ENCODE data around the gene MUC21.
"Not testable (repeated sequence)": the region's sequence is repeated elsewhere in the genome, so short reads cannot be mapped to it uniquely, and the experiment has no call there.

Gene MUC21

GRCh38 chr6:30970946-30971345, 12.6 kb upstream of the MUC21 start:
- no peak for DNase-seq

DNA sequence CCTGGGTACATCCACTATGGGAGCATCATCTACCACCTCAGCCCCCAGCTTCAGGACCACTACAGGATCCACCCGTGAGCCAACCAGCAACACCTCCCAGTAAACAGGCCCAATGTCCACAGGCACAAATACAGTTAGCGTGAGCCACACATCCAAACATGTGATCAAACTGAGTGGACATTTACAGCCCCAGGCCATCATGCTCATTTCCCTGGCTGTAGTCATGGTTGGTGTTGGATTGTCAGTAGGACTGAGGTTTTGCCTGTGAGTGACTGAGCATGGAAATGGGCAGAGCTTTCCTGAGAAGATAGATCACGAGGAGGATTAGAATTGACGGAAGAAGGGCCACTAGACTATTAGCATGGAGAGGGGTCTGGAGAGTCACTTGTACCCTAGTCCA, 10.7 kb upstream of the MUC21 start:
- no peak for DNase-seq

GRCh38 chr6:30974490-30975252, 8.8 kb upstream of the MUC21 start:
- DNase-seq: no peak

DNA sequence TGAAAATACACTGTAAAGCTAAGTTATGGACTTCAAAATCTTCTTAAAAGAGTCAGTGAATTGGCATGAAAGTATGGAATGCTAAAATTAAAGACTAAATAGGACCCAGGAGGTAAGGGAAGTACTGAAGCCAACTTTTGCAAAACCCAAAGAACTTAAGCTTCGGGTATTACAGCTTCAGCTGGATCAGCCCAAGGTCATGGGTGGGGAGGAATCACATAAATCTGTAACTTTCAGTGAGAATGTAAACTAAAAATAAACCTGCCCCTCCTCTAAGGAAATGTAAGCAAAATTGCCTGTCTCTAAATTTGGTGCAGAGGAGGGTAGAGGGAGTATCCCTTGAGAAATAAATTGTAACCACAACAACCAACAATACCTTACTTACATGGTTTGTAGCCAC, 4.4 kb upstream of the MUC21 start:
- DNase-seq: no peak

DNA sequence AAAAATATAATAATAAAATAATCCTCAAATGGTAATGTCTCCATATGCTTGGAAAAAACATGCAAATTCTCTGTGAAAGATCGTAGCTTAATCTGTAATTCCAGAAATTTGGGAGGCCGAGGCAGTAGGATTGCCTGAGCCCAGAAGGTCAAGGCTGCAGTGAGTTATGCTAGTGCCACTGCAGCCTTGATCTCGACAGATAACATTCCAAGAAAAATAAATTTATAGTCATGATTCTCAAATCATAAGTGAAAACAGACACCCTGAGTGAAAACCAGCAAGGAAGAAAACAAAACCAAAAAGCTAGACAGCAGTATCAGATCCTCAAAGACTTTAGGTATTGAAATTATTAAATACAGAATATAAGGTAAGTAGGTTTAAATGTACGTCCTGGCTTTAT, 3.8 kb upstream of the MUC21 start:
- no peak for DNase-seq

DNA sequence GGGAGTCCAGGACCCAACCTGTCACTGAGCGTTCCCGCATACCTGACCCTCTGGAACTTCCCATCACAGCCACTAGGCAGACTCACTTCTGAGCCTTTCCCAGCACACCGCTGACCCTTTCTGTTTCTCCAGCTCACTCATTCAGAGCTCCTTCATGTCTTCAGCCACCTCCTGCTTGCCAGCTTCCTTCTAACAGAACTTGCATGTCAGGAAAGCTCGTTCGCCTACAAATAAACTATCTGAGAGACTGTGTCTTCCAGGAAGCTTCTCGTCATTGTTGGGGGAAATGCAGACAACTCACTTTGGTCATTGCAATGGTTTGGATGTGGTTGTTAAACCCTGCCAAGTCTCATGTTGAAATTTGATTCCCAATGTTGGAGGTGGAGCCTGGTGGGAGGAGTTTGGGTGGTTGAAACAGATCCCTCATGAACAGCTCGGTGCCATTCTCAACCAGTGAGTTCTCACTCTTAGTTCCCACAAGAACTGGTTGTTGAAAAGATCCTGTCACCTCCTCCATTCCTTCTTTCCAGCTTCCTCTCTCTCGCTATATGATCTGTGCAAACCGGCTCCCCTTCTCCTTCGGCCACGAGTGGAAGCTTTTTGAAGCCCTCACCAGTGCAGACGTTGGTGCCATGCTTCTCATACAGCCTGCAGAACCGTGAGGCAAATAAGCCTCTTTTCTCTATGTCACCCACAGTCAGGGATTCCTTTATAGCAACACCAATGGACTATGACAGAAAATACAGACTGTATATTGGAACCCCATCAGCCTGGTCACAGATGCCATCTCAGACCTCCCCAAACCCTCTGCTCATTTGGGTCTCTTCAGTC, 1.4 kb upstream of the MUC21 start:
- no peak for DNase-seq

- DNase-seq: no peak
These were observed 2.0 kb downstream of the MUC21 start for GRCh38 chr6:30985490-30985889.

- DNase-seq: no peak
These were observed 3.8 kb downstream of the MUC21 start for GRCh38 chr6:30987304-30987703.

DNA sequence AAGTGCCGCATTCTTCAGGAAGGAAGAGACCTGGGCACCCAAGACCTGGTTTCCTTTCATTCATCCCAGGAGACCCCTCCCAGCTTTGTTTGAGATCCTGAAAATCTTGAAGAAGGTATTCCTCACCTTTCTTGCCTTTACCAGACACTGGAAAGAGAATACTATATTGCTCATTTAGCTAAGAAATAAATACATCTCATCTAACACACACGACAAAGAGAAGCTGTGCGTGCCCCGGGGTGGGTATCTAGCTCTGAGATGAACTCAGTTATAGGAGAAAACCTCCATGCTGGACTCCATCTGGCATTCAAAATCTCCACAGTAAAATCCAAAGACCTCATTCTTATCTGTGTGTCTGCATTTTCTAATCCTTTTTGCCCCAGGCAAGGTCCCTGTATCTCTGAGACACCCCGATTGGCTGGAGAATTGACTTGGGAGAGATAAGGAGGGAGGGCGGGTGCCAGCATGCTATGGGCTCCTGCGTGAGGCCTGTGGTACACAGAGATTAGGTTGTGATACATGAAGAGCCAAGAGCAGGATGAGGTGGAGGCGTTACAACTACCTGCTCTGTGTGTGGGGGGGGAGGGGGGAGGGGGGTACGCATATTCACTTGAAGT, 4.8 kb downstream of the MUC21 start:
- no peak for DNase-seq

GRCh38 chr6:30990422-30991086, 7.0 kb downstream of the MUC21 start:
- DNase-seq: no peak

GRCh38 chr6:30991891-30992290, 8.4 kb downstream of the MUC21 start:
- no peak for DNase-seq

DNA sequence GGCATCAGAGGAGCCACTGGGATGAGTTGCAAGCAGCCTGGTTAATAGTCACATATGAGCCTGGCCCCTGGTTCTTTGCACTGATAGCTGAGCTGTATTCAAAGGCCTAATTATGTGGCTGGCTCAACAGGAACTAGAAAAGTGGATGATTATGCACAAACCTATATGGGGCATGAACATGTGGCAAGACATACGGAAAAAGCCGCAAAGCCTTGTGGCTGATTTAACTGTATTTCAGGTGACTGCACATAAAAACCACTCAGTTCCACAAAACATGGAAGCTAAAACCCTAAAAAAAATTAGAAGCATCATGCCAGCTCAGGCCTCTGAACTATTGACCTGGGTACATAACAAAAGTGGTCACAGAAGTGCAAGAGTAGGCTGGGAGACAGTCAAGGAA, 13.8 kb downstream of the MUC21 start:
- DNase-seq: no peak

- no peak for DNase-seq
These were observed 15.3 kb downstream of the MUC21 start for GRCh38 chr6:30998785-30999184.

GRCh38 chr6:31000067-31000860, 16.7 kb downstream of the MUC21 start:
- not testable (repeated sequence) for DNase-seq

DNA sequence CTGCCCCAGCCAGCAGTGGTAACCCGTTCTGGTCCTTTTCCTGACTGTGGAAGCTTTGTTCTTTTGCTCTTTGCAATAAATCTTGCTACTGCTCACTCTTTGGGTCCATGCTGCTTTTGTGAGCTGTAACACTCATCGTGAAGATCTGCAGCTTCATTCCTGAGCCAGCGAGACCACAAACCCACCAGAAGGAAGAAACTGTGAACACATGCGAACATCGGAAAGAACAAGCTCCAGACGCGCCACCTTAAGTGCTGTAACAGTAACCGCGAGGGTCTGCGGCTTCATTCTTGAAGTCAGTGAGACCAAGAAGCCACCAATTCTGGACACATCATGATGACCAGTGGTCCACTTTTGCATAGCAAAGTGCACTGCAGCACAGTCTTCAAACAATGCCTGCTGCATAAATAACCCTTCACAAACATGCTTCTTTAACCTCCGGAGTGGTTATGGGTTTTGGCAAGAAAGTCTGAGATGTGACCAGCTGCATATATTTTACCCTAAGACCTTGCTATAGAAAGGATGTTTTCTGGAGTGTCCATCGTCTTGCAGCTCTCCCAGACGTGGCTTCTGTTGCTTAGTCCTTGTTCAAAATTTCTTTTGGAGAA, 17.9 kb downstream of the MUC21 start:
- DNase-seq: no peak

GRCh38 chr6:31002471-31002870, 19.0 kb downstream of the MUC21 start:
- no peak for DNase-seq

- no peak for DNase-seq
These were observed 21.3 kb downstream of the MUC21 start for GRCh38 chr6:31004794-31005193.

DNA sequence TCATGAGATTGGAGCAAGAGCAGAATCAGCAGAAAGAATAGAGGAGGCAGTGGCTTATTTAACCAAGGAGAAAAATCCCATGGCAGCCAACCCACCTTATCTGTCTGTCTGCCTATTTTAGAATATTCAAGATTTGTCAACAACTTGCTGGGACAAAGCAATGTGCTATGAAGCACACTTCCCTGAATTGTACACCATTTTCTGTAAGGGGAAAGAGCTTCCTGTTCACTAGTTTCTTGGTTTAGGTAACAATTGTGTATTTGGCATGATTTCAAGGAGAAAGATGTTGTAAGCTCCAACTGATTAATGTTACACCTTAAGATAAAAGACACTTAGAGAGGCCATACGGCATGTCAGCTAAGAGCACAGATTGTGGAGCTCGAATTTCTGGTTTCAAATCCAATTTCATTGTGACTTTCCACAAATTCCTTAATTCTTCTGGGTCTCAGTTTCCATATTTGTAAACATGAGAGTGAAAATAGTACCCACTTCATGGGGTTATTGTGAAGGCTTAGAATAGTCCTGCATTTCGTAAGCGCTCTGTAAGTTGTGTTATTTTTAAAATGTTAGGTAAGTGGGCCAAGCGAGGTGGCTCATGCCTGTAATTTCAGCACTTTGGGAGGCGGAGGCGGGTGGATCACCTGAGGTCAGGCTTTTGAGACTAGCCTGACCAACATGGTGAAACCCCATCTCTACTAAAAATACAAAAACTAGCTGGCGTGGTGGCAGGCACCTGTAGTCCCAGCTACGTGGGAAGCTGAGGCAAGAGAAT, 21.9 kb downstream of the MUC21 start:
- no peak for DNase-seq

GRCh38 chr6:31007694-31008093, 24.2 kb downstream of the MUC21 start:
- no peak for DNase-seq

DNA sequence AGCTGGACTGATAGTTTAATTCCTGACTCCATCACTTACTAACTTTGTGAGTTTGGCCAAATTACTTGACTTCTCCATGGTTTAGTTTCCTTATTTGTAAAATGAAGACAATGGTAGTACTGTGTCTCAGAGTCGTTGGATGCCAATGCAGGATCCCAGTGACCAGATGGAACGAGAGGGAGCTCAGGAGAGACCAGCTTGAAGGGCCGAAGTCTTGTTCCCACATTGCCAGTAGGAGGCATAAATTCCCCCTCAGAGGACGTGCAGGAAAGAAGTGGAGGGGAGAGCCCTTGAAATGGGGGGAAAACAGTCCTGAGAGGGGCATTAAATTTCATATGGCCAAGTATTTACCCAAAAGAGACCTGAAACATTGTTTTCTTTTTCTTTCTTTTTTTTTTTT, 24.6 kb downstream of the MUC21 start:
- DNase-seq: no peak

GRCh38 chr6:31009731-31010130, 26.2 kb downstream of the MUC21 start:
- no peak for DNase-seq

All from NCI-H1694 (cell line).